GM03348 (cell line): ENCODE data around the gene TGIF2.

Experiments used
- DNase-seq: peaks from one replicate; pipeline ENCODE4 v3.0.0; 2012; ENCODE audit warnings: low spot score

TGIF2 gene

DNA sequence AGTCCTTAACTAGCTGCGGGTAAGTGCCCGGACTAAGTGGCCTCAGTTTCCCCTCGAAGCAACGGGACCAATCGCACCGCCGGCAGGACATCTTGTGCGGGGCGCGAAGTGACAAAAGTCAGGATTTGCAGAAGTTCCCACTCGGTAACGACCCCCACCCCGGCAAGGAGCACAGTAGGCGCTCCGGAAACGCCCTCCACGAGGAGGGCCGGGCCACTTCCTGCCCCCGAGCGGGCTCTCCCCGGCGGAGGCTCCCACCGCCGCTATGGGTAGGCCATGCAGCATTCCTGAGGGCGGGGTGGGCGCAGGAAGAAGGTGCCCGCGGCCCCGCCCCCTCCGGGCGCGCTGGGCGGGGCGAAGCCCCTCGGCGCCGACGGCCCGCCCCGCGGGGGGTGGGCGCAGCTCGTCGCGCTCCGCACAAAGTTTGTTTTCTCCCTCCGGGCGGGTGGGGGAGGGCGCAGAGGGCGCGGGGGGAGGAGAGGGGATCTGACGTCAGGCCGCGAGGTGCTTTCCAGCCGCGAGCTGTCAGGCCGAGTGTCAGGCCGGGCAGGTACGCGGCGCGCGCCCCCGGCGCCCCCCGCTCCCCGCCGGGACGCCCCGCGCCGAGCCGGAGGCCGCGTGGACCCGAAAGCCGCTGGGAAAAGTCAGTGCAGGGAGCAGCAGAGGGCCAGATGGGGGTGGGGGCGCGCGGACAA lies at the start of gene TGIF2:
TGIF2 (plus strand) TSS at position 495 of the 695 bp plus-strand sequence. CDS start 5,178 bp downstream, outside the sequence.
- DNase-seq: peak; percentile 97

DNA sequence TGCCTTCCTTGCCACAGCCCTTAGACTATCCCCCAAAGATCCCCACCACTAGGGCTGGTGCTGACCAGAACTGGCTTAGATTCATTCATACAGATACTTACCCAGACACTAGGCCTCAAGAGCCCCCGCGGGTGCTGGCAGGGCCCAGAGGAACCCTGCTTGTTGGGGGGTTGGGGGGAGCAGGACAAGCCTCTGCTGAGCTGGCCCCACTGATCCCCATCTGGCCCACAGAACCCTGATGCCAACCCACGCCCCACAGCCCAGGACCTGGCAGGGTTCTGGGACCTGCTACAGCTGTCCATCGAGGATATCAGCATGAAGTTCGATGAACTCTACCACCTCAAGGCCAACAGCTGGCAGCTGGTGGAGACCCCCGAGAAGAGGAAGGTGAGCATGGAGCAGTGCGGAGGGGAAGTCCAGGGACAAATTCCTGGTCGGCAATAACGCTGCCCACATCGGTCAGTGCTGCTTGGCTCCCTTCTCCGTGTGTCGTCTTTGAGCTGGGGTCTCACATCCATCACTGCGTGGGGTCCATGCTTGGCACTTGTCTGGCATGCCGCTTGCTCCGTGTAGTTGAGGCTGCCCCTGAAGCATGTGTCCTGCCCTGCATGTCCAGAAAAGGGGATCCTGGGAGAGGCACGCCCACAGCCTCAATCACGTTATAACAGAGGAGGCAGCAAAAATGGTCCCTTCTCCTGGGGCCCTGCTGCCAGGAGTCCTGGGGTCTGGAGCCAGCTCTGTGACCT lies 47.6 kb upstream of the TGIF2 start:
- DNase-seq: no peak

DNA sequence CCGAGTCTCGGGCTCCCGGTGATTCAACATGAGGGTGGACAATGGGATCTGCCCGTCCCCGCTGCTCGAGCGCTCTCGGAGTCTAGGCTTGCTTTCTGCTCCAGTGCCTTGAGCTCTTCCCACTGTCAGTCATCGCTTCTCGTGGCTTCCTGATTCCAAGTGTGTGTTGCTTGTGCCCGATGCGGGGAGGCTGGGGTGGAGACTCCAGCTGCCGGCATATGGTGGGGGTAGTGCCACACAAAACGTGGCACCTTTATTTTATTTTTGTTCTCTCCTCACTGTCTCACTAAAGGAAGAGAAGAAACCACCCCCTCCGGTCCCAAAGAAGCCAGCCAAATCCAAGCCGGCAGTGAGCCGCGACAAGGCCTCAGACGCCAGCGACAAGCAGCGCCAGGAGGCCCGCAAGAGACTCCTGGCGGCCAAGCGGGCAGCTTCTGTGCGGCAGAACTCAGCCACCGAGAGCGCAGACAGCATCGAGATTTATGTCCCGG lies 46.8 kb upstream of the TGIF2 start:
- DNase-seq: no peak

DNA sequence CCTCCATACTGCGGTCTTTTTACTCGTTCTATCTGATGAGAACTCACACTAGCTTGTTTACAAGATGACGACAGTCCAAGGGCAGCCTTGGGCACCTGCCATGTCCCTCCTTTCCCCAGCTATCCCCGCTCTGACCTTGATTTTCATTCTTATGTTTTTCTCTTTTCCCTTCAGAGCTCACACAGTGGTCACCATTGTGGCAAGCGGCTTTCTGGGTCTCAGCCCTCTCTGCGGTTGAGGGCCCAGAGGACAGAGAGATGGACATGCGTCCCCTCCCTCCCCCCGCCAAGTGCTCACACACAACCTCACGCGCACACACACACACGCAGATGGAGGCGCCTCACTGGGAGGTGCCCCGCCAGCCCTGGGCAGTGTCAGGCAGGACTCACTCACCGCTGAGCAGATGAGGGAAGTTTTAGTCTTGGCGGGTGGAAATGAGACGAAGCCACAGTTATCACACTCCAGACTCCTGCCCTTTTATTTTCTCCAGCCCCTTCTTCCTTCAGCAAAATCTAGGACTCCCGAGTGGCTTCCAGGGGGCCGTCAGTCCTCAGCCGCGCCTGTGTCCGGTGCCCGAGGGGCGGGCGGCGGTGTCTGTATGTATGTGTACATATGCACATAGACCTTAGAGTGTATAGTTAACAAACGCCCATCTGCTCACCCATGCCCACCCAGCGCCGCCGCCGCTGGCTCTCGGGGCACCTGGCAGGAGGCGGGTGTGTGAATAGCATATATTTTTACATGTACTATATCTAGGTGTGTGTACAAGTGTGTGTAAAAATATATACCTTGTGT lies 45.9 kb upstream of the TGIF2 start:
- no peak for DNase-seq

DNA sequence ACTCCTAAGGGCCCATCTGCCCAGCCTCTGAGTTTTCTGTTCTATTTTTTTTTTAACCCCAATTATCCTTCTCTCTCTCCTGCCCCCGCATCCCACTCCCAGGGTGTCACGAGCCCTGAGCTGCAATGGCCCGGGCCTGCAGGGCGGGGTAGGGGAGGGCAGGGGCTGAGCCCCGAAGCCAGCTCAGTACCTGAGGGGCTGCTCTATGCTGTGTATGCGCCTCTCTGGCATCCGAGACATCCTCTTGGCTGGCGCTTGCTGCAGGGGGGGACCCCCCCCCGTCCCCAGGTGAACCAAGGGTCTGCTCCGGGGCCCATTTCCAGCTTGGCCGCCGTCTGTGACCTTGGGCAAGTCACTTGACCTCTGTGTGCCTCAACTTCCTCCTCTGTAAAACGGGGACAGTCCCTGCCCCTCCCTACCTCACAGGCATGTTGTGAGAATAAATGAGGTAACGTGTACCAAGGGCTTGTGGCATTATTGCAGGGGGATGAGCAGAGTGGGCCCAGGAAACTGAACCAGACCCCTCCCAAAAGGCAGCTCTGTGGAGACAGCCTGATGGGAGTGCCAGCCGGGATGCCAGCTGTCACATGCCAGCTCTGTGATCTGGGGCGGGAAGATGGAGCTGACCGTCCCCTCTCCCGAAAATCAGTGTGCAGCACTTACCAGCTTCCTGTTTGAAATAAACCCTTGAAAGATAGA lies 45.1 kb upstream of the TGIF2 start:
- no peak for DNase-seq

DNA sequence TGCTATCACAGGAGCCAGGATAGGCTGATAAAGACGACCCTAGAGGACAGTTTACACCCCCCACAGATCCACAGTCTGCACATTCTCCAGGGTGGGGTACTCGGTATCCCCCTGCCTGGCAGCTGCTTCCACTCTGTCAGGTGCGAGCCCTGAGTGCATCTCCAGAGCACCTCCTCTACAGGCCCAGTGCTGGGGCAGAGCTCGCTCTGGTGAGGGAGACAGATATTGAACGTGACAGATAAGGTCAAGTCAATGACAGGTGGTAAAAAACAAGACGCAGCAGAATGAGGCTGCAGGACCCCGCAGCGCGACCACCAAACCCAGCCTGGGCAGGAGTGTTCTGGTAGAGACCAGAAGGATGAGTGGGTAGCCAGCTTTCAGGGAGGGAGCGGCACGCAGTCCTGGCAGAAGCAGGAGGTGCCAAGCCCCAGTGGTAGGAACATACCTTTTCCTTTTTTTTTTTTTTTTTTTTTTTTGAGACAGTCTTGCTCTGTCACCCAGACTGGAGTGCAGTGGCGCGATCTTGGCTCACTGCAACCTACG lies 44.5 kb upstream of the TGIF2 start:
- DNase-seq: no peak

DNA sequence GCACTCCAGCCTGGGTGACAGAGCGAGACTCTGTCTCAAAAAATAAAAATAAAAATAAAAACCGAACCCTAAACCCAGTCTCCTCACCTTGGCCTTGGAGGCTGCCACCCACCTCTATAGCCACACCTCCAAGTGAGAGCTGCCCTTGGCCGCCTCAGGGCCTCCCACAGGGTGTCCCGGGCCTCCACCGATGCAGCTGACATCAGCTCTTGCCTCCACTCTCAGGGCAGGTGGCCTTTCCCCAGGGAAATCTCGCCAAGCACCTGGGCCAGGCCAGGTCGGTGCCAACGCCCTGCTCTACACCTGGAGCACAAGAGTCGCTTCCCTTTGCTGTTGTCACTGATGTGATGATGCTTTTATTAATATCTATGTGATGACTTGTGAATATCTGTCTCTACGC lies 41.0 kb upstream of the TGIF2 start:
- no peak for DNase-seq

DNA sequence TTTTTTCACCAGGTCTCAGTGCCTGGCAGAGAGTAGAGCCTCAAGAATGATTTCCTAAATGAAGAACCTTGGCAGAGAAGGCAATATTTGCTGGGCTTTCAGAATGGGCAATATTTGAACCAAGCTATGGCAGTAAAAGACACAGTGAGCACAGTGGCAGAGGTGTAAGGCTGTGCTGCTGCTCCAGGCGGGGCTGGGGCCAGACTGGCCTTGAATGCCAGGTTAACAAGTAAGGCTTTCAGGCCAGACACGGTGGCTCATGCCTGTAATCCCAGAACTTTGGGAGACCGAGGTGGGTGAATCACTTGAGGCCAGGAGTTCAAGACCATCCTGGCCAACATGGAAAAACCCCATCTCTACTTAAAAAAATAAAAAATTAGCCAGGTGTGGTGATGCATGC lies 40.6 kb upstream of the TGIF2 start:
- DNase-seq: no peak

DNA sequence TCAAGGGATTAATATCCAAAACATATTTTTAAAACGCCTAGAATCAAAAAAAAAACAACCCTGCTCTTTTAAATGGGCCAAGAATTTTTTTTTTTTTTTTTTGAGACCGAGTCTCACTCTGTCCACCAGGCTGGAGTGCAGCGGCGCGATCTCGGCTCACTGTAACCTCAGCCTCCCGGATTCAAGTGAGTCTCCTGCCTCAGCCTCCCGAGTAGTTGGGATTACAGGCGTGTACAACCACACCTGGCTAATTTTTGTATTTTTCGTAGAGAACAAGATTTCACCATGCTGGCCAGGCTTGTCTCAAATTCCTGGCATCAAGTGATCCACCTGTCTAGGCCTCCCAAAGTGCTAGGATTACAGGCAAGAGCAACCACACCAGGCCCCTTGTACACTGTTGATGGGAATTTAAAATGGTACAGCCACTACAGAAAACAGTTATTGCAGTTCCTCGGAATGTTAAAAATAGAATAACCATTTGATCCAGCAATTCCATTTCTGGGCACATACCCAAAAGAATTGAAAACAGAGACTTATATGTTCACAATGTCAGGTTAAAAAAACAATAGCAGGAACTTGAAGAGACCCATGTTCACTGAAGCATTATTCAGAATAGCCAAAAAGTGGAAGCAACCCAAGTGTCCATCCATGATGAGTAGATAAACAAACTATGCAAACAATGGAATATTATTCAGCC lies 35.2 kb upstream of the TGIF2 start:
- no peak for DNase-seq

DNA sequence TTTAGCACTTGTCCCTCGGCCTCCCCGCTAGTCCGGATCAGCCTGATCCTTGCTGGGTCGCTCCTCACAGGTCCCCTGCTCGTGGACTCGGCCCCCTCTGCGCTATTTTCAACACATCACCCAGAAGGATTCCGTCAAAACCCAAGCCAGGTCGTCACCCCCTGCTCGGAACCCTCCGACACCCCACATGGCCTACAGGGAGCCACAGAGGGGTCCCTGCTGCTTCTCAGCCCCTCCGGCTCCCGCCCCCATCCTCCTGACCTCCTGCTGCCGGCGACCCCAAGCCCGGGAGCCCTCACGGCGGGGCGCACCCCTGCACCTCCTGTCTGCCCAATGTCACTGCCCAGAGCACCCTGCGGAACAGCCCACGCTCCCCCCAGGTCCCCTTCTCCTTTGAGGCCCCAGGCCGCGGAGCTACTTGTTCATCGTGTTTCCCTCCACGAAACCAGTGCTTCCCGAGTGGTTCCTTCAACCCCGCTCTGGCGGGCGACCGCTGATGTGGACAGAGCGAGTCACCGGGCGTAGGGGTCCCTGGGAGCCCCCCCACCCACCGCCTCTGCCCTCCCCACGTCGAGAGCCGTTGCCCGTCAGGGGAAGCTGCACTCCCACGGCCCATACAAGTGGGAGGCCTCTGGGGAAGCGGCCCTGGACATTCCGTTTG lies 32.7 kb upstream of the TGIF2 start:
- no peak for DNase-seq

DNA sequence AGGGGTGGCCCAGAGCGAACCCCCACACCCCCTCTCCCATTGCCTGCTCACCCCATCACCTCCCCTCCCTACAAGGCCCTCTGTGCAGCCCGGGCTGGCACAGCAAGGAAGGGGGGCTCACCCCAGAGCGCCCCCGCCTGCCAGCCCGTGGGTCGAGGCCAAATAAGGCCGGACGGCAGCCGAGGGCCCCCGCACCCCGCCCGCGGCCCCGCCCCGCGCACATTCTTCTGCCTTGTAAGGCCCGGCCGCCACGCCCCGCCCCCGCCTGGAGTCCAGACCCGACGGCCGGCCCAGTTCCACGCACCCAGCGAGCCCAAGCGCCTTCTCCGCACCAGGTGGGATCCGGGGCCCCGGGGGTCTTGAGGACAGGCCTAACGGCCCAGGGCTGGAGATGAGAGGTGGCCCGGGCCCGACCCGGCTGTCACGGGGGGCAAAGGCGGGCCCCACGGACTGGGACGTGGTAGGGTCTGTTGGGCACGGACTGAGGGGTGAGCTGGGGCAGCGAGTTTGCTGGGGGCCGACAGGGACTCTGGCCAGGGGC lies 32.1 kb upstream of the TGIF2 start, which contains the start of gene MYL9:
MYL9 (plus strand) TSS at position 293 of the 541 bp plus-strand sequence. CDS start 3,366 bp downstream, outside the sequence.
- DNase-seq: peak; percentile 97

DNA sequence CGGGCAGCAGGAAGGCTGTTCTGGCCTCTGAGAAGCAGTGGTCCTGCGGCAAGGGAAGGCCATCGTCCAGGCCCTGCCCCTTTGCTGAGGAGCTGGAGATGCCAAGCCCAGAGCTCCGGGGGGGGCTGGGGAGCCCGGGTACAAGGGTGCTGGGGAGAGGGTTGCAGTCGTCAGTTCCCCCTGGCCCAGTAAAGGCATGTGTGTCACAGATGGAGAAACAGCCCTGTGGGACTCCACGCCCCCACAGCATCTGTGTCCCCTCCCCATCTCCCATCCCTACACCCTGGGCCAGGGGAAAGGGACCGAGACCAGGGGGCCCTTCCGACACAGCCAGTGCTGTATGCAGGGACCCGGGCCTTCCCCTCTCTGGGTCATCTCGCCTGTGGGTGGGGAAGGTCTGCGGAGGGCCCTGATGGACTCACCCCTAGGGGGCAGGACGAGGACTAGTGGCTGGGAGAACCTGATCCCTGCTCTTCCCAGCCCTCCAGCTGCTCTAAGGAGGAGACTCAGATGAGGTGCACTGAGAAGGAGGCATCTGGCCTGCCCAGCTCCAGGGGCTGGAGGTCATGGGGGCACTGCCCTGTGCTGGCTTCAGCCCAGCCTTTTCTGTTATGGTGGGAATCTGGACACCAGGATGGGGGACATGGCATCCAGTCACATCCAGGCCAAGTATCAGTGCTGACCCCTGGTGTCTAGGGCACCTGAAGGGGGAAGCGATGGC lies 31.5 kb upstream of the TGIF2 start:
- DNase-seq: peak; percentile 89

DNA sequence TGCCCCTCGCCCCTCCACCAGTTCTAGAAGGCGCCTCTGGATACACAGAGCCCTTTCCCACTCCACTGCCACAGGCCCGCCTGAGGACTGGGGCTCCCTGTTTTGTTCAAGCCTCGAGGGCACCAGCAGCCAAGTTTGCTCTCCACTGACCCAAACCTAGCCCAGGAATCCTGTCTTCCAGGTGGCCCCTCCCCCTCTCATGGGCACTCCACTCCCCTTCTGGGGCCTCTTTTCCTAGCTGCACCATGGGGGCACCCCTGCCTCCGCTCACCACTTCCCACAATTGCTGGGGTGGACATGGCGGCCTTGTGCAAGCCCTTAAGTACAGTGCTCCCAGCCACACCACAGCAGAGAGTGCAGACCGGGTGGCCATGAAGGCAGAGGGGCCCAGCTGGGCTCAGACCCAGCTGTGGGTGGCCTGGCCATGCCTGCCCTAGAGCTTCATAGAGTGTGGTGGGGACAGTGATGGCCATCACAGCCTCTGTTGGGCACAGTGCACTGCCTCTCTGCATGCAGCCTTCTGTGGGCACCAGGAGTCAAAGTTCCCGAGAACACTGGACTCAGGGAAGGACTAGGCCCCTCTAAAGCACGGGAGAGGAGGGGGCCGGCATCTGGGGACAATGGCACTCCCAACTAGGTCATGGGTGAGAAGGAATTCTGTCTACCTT lies 30.7 kb upstream of the TGIF2 start:
- DNase-seq: no peak

DNA sequence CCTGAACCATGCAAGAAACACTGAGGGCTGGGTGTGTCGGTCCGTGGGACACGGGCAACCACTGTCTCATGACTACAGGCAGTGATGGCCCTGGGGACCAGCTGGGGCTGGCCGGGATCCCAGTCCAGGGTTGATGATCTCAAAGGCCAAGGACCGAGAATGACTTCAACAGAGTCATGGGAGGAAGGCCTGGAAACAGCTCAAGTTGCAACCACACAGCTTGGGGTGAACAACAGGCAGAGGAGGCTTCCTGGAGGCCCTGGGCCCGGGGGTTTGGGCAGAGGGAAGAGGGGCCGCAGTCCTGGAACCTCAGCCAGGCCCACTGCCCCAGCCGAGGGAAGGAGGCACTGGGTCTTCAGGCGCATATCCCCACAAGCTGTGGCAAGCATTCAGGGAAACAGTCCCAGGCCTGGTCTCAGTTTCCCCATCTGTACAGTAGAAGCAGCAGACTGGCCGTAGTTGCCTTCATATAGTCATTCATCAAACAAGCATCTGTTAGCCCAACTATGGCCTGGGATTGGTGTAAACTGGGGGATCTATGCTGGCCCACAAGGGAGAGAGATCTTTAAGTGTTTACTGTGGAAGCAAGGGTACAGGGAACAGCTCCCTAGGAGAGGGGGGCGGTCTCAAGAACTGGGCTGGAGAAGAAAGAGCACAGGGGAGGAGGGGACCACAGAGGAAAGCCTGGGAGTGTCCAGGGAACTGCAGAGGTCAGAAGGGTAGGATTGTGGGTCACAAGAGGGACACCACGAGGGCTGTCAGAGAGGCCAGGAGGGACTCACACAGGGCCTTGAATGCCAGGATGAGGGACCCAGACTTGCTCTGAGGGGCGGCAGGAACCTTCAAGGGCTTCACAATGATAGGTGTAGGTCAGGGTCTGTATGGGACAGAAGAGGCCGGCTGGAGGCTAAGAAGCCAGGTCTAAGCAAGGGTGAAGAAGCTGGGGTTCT lies 29.9 kb upstream of the TGIF2 start:
- DNase-seq: peak; percentile 82

DNA sequence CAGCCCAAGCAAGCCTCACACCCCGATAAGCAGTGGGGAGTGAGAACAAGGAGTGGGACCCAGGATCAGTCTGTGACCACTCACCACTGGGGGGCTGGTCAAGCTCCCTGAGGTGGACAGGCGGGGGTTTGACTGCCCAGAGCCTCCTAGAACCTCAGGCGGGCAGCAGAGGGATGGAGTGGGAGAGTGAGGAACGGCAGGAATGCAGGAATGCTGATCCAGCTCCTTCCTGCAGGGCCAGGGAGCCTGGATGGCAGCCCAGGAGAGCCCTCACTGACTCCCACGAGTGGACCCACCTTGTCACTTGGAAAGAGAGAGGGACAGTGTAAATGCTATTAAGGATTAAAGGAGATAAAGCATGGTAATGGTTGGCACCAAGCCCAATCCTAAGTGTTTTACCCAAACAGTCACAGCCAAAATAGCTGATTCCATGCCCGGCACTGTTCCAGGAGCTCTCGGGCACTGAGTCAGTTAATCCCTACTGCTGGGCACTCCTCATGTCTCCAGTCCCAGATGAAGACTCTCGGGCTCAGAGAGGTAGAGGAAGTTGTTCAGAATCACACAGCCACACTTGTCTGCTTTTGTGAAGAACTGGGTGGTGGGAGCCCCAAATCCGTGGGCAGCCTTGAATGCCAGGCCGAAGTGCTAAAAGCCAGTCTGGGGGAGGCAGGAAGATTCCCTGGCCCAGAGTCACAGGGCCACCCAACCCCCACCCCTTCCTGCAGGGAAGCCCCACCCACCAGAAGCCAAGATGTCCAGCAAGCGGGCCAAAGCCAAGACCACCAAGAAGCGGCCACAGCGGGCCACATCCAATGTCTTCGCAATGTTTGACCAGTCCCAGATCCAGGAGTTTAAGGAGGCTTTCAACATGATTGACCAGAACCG lies 29.0 kb upstream of the TGIF2 start:
- DNase-seq: peak; percentile 85

DNA sequence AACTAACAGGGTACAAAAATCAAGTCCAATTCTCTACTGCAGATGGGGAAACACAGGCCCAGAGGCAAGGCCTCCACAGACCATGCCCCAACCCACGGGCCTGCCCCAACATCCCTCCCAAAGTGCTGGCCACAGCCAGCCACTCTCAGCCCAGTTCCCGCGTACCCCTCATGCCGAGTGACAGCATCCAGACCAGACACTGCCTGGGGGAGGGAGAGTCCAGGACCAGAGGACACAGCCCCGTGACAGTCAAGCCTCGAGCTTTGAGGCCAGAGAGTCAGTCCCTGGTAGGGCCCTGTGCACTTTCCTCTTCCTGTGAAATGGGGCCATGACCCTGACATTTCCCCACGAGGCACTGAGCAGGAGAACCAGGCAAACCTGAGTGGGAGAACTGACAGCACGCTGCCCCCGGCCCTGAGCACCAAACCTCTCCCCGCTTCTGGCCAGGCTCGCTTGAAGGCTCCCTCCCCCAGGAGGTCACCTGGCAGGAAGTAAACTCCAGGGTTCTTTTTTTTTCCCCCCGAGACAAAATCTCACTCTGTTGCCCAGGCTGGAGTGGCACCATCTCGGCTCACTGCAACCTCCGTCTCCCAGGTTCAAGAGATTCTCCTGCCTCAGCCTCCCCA lies 27.2 kb upstream of the TGIF2 start:
- no peak for DNase-seq
